Common myeloid progenitor, CD34-positive (primary cell): Measurements from ENCODE around the gene PLEKHA5.

Experiments
- CTCF ChIA-PET: fragments of 350-600 bp; sonication (Branson Sonifier 250); formaldehyde crosslinking; loops from one replicate; lab custom pipeline; 2021; ENCODE audit warnings: antibody characterized with exemption; lab: Charles Lee
- POLR2A ChIA-PET: fragments of 350-600 bp; sonication (Branson Sonifier 250); formaldehyde crosslinking; loops from one replicate; lab custom pipeline; 2021; ENCODE audit warnings: antibody characterized with exemption; lab: Charles Lee
- DNase-seq, 3 donors: peaks; one replicate each; pipeline versions ENCODE4 v3.0.0 to v3.0.0-alpha.2; 2013
- H3K27ac ChIP-seq, 2 experiments: 1 replicate in 1 of 2; 2 replicates in 1 of 2; pipeline ENCODE4 v1.7.0; 2013; ENCODE audit warnings: inconsistent platforms in 2 of 2, low read length in 2 of 2, mild to moderate bottlenecking in 2 of 2, low read depth in 1 of 2, moderate library complexity in 1 of 2; ENCODE audit not compliant: severe bottlenecking in 2 of 2, insufficient read depth in 1 of 2, poor library complexity in 1 of 2
- H3K27me3 ChIP-seq, 5 experiments: replicated peaks in 2 of 5; 1 replicate in 3 of 5; 2 replicates in 2 of 5; pipeline versions ENCODE4 v1.6.1 to v1.7.0; 2013; ENCODE audit warnings: low read length in 4 of 5, mild to moderate bottlenecking in 2 of 5, moderate library complexity in 2 of 5, inconsistent platforms in 1 of 5; ENCODE audit not compliant: insufficient read depth in 5 of 5, control insufficient read depth in 4 of 5
- H3K36me3 ChIP-seq, 4 experiments: 1 replicate in 2 of 4; 2 replicates in 2 of 4; pipeline versions ENCODE4 v1.6.1 to v1.7.0; 2013; ENCODE audit warnings: low read length in 3 of 4, control low read depth in 1 of 4, mild to moderate bottlenecking in 1 of 4; ENCODE audit not compliant: control insufficient read depth in 4 of 4, insufficient read depth in 4 of 4
- H3K4me1 ChIP-seq, 4 experiments: 1 replicate in 3 of 4; 2 replicates in 1 of 4; pipeline versions ENCODE4 v1.6.1 to v1.7.1; 2013; ENCODE audit warnings: low read length in 3 of 4, mild to moderate bottlenecking in 3 of 4, control low read depth in 1 of 4, inconsistent platforms in 1 of 4, moderate library complexity in 1 of 4; ENCODE audit not compliant: control insufficient read depth in 4 of 4, insufficient read depth in 4 of 4; ENCODE audit errors: control extremely low read depth in 1 of 4
- H3K4me3 ChIP-seq, 7 experiments: 1 replicate in 4 of 7; 2 replicates in 3 of 7; pipeline versions ENCODE4 v1.5.1 to v1.7.0; 2013; ENCODE audit warnings: mild to moderate bottlenecking in 7 of 7, low read length in 6 of 7, moderate library complexity in 6 of 7, inconsistent platforms in 2 of 7, low read depth in 2 of 7, control low read depth in 1 of 7; ENCODE audit not compliant: insufficient read depth in 4 of 7, control insufficient read depth in 1 of 7; ENCODE audit errors: extremely low read depth in 1 of 7
- H3K9me3 ChIP-seq, 5 experiments: 1 replicate in 4 of 5; 2 replicates in 1 of 5; pipeline versions ENCODE4 v1.6.1 to v1.7.1; 2013; ENCODE audit warnings: low read length in 4 of 5, mild to moderate bottlenecking in 2 of 5, inconsistent platforms in 1 of 5, low read depth in 1 of 5, moderate library complexity in 1 of 5; ENCODE audit not compliant: control insufficient read depth in 4 of 5, insufficient read depth in 2 of 5; ENCODE audit errors: control extremely low read depth in 1 of 5
- WGBS: methylation state at CpG from one replicate; pipeline ENCODE4 v1.1.5; 2013; ENCODE audit not compliant: insufficient coverage; 5-methylcytosine and 5-hydroxymethylcytosine counted together

PLEKHA5 gene

DNA sequence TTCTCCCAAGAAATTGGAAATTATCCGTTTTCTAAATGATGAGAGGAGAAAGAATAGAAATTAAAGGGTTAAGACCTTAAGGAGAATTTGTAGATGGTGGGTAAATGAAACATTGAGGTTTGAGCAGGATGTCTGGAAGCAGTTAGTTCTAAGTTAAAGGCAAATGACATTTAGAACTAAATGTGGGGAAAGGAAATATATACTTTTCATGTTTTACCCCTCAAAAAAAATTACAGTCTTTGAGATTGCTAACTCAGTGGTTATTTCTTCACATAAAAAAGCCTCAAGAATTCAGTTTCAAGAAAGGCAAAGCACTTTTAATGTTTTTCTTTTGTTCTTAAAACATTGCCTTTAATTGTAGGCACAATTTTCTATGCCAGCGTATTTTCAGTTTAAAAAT lies 114.0 kb downstream of the PLEKHA5 start:
- Histone ChIP-seq H3K4me3 (peak overlapping the region in 1 of 7 experiments; percentile 45), H3K36me3 (no peaks in the 10 kb centered on the region), H3K9me3 (no peaks in the 10 kb centered on the region), H3K4me1 (peaks cover 18 to 52% (median 30%) of the 10 kb centered on the region in 4 experiments), H3K27me3 (no peaks in the 10 kb centered on the region), H3K27ac (peak overlapping the region in 1 of 2 experiments; percentile 58)
- WGBS, result no CpG with 5 or more reads among the region's 2 CpGs
- CTCF ChIA-PET, result interaction anchor here (1.0 to 1.4 kb wide), 2 partner anchors 20 to 45 kb away, joined by 3 to 4 read pairs; no protein-coding TSS in a partner anchor
- peak in 2 of 3 donors; percentile 41 to 54 for DNase-seq
- POLR2A ChIA-PET, result interaction anchor here (0.8 kb wide), 1 partner anchor 11 kb away, joined by 4 read pairs; no protein-coding TSS in a partner anchor

DNA sequence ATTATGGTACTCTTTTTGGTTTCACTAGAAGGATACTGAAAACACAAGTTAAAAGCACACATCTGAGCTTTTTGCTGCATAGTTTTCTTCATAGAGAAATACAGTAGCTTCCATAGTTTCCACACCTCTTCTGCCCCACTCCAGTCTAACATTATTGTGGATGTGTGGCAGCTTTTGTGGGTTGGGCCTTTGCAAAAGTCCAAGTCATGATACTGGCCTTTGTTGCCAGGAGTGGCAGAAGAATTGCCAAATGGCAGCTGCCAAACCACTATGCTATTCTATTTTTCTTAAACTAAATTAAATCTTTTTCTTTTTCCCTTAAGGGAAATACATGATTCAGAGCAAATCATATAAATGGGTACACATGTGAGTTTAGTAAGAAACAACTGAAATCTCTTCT lies 114.8 kb downstream of the PLEKHA5 start:
- Histone ChIP-seq H3K4me3 (peak overlapping the region in 3 of 7 experiments; percentile 26 to 45 (median 38)), H3K27ac (peak overlapping the region; percentile 17 to 76), H3K36me3 (no peaks in the 10 kb centered on the region), H3K27me3 (no peaks in the 10 kb centered on the region), H3K4me1 (peaks cover 18 to 47% (median 28%) of the 10 kb centered on the region in 4 experiments), H3K9me3 (no peaks in the 10 kb centered on the region)
- POLR2A ChIA-PET, result no interaction called here
- CTCF ChIA-PET, result interaction anchor here (0.7 to 1.4 kb wide), 2 partner anchors 21 to 60 kb away, joined by 3 read pairs; no protein-coding TSS in a partner anchor
- peak in 2 of 3 donors; percentile 53 to 65 for DNase-seq

DNA sequence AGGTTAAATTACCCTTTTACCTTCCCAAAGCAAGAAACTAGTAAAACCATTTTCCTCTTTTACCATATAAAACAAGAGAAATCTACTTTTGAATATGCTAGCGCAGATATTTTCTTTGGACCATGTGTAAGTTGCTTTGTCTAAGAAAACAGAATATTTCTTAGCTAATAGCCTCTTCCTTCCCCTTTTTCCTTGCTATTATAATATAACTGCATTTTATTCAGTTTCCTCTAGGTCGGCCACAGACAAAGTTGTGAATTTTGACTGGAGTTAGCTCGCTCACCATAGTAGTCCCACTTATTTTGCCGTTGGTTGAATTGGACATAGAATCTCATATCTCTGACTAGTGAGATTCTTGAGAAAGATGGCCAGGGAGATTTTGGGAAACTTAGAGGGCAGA lies 115.6 kb downstream of the PLEKHA5 start:
- Histone ChIP-seq H3K4me3 (peak overlapping the region in 5 of 7 experiments; percentile 10 to 54 (median 37)), H3K36me3 (no peaks in the 10 kb centered on the region), H3K9me3 (no peaks in the 10 kb centered on the region), H3K4me1 (peaks cover 18 to 47% (median 28%) of the 10 kb centered on the region in 4 experiments), H3K27me3 (no peaks in the 10 kb centered on the region), H3K27ac (peak overlapping the region; percentile 9 to 76)
- CTCF ChIA-PET, result interaction anchor here (0.9 to 1.4 kb wide), 2 partner anchors 27 to 61 kb away, joined by 3 read pairs; no protein-coding TSS in a partner anchor
- POLR2A ChIA-PET, result no interaction called here
- peak; percentile 33 to 72 (median 69) for DNase-seq
- no CpG with 5 or more reads among the region's 4 CpGs for WGBS

DNA sequence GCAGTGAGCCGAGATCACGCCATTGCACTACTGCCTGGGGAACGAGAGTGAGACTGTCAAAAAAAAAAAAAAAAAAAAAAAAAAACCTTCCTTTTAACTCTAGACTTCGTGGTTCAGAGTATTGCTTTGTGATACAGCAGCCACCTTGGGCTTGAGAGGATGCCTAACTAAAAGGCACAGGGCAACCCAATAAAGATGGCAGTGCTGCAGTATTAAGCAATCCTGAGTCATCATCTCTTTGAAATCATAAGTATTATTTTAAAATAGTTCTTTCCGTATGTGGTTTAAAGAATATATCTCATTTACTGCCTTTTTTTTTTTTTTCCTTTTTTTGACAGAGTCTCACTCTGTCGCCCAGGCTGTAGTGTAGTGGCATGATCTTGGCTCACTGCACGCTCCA lies 116.1 kb downstream of the PLEKHA5 start:
- POLR2A ChIA-PET, result no interaction called here
- no peaks in the 10 kb centered on the region for H3K36me3 ChIP-seq
- 20% methylated on average over 1 of the region's 7 CpGs for WGBS
- CTCF ChIA-PET, result interaction anchor here (0.9 kb wide), 1 partner anchor 28 kb away, joined by 3 read pairs; no protein-coding TSS in a partner anchor
- DNase-seq, result peak in 2 of 3 donors; percentile 64 to 66
- peaks cover 18 to 45% (median 28%) of the 10 kb centered on the region in 4 experiments for H3K4me1 ChIP-seq
- no peak overlapping the region for H3K4me3 ChIP-seq
- H3K9me3 ChIP-seq, result no peaks in the 10 kb centered on the region
- H3K27me3 ChIP-seq, result no peaks in the 10 kb centered on the region
- H3K27ac ChIP-seq, result no peak overlapping the region

DNA sequence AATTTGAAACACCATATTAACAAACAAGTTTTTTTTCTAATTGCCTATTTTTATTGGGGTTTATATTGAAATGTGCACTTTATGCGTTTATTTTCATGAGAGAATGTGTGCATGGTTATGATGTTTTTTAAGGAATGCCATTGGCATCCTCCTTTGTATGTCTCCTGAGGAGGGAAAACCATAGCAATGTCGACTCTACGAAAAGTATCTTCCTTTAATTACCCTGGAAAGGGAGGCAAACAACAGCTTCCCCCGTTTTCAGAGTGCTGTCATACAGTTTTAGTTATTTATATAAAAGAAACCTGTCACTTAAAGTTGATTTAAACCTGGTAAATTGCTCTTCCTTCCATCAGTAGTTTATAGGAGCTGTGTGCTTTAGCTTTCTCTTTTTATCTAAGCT lies 117.4 kb downstream of the PLEKHA5 start:
- Histone ChIP-seq H3K4me3 (no peak overlapping the region), H3K4me1 (peaks cover 17 to 38% (median 27%) of the 10 kb centered on the region in 4 experiments), H3K36me3 (no peaks in the 10 kb centered on the region), H3K27me3 (no peaks in the 10 kb centered on the region), H3K27ac (no peak overlapping the region), H3K9me3 (no peaks in the 10 kb centered on the region)
- no CpG with 5 or more reads among the region's 4 CpGs for whole genome bisulfite sequencing
- no peak for DNase-seq
- ChIA-PET POLR2A (no interaction called here), CTCF (no interaction called here)

DNA sequence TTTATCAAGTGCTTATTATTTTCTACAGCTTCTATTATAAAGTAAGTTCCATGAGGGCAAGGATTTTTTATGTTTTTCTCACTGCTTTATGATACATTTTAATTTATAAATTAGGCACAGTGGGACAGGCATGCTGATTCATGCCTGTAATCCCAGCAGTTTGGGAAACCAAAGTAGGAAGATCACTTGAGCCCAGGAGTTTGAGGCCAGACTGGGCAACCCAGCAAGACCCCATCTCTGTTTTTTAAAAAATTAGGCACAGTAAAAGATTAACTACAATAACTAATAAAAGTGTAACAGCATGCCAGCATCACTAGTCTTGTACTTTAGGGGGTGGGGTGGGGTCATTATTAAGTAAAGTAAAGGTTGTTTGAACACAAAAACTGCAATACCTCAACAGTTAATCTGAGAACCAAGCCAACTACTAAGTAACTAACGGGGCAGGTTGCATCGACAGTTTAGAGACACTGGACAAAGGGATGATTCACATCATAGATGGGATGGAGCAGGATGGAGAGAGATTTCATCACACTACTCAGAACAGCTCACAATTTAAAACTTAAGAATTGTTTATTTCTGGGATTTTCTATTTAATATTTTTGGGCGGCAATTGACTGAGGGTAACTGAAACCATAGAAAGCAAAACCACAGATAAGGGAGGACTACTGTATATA lies 119.5 kb downstream of the PLEKHA5 start:
- no peaks in the 10 kb centered on the region for H3K27me3 ChIP-seq
- ChIA-PET POLR2A (no interaction called here), CTCF (interaction anchor here (1.1 to 2.6 kb wide), 2 partner anchors 10 to 13 kb away, joined by 3 to 12 read pairs; no protein-coding TSS in a partner anchor)
- H3K27ac ChIP-seq, result no peak overlapping the region
- DNase-seq, result no peak
- H3K4me3 ChIP-seq, result no peak overlapping the region
- H3K4me1 ChIP-seq, result peaks cover 10 to 20% (median 16%) of the 10 kb centered on the region in 4 experiments
- H3K9me3 ChIP-seq, result no peaks in the 10 kb centered on the region
- no CpG with 5 or more reads among the region's 3 CpGs for WGBS
- H3K36me3 ChIP-seq, result no peaks in the 10 kb centered on the region
